CD14-positive monocyte (primary cell): ENCODE data around the gene CLDN24. TPM values are rescaled to one million over a fixed set of nuclear protein-coding genes. Genes with fewer than 3 reads are reported as not detected.
"Not testable (repeated sequence)": the region's sequence is repeated elsewhere in the genome, so short reads cannot be mapped to it uniquely, and the experiment has no call there.

Experiments
- DNase-seq, 3 donors: peaks; one replicate each; pipeline ENCODE4 v3.0.0-alpha.2; 2011 to 2022
- H2AFZ ChIP-seq: 2 replicates; pipeline ENCODE4 v1.6.0; 2012; ENCODE audit warnings: mild to moderate bottlenecking, low read depth, low read length, inconsistent platforms; ENCODE audit not compliant: insufficient read depth, poor library complexity, severe bottlenecking
- H3K27ac ChIP-seq, 2 donors: 1 replicate in 1 of 2; 2 replicates in 1 of 2; pipeline ENCODE4 v1.5.1; 2012 to 2013; ENCODE audit warnings: low read length in 2 of 2, control low read depth in 1 of 2, inconsistent platforms in 1 of 2, low read depth in 1 of 2, mild to moderate bottlenecking in 1 of 2
- H3K27me3 ChIP-seq, 2 donors: one replicate each; pipeline versions ENCODE4 v1.6.0 to v1.6.1; 2011 to 2013; ENCODE audit warnings: low read length in 2 of 2; ENCODE audit not compliant: control insufficient read depth in 2 of 2, insufficient read depth in 2 of 2
- H3K36me3 ChIP-seq, 2 donors: replicated peaks in 1 of 2; 1 replicate in 1 of 2; 2 replicates in 1 of 2; pipeline versions ENCODE4 v1.5.1 to v1.6.1; 2012 to 2013; ENCODE audit warnings: low read length in 2 of 2, control low read depth in 1 of 2, inconsistent platforms in 1 of 2, mild to moderate bottlenecking in 1 of 2; ENCODE audit not compliant: insufficient read depth in 2 of 2, control insufficient read depth in 1 of 2
- H3K4me1 ChIP-seq, 2 donors: 1 replicate in 1 of 2; 2 replicates in 1 of 2; pipeline versions ENCODE4 v1.5.1 to v1.6.1; 2012 to 2013; ENCODE audit warnings: low read length in 2 of 2, control low read depth in 1 of 2, inconsistent platforms in 1 of 2, mild to moderate bottlenecking in 1 of 2, moderate library complexity in 1 of 2; ENCODE audit not compliant: insufficient read depth in 2 of 2, control insufficient read depth in 1 of 2
- H3K4me2 ChIP-seq: replicated peaks from 2 replicates; pipeline ENCODE3; 2012; ENCODE audit warnings: low read length, moderate library complexity, mild to moderate bottlenecking; ENCODE audit not compliant: poor library complexity, severe bottlenecking; ENCODE audit errors: extremely low read depth
- H3K4me3 ChIP-seq, 3 experiments: fragments of 200-600 bp in 1 of 3; sonication (generic) in 1 of 3; replicated peaks in 1 of 3; 1 replicate in 2 of 3; 2 replicates in 1 of 3; pipeline ENCODE4 v1.5.1; 2011 to 2013; ENCODE audit warnings: low read length in 3 of 3, mild to moderate bottlenecking in 3 of 3, control low read depth in 2 of 3, low read depth in 2 of 3, inconsistent platforms in 1 of 3, moderate library complexity in 1 of 3
- H3K79me2 ChIP-seq: 2 replicates; pipeline ENCODE4 v1.6.0; 2012; ENCODE audit warnings: mild to moderate bottlenecking, control low read depth, inconsistent platforms, low read length, moderate library complexity; ENCODE audit not compliant: insufficient read depth
- H3K9ac ChIP-seq: 2 replicates; pipeline ENCODE4 v1.6.0; 2017; ENCODE audit warnings: low read length, mild to moderate bottlenecking; ENCODE audit not compliant: insufficient read depth, poor library complexity, severe bottlenecking
- H3K9me3 ChIP-seq, 2 donors: replicated peaks in 1 of 2; 1 replicate in 1 of 2; 2 replicates in 1 of 2; pipeline versions ENCODE4 v1.5.1 to v1.6.1; 2012 to 2013; ENCODE audit warnings: low read length in 2 of 2, control low read depth in 1 of 2; ENCODE audit not compliant: control insufficient read depth in 1 of 2, insufficient read depth in 1 of 2
- H4K20me1 ChIP-seq: 2 replicates; pipeline ENCODE4 v1.6.0; 2012; ENCODE audit warnings: mild to moderate bottlenecking, low read length, control low read depth, moderate library complexity; ENCODE audit not compliant: insufficient read depth
- H3K27ac Mint-ChIP-seq, 7 donors: one replicate each; pipeline ENCODE4 v1.8.0; 2020; ENCODE audit warnings: mild to moderate bottlenecking in 7 of 7, mixed read lengths in 7 of 7, moderate library complexity in 6 of 7, inconsistent platforms in 2 of 7
- H3K27me3 Mint-ChIP-seq, 3 donors: one replicate each; pipeline ENCODE4 v1.8.0; 2021 to 2022; ENCODE audit warnings: low read depth in 3 of 3, mild to moderate bottlenecking in 3 of 3, mixed read lengths in 3 of 3, moderate library complexity in 3 of 3, inconsistent platforms in 1 of 3
- H3K36me3 Mint-ChIP-seq, 2 donors: one replicate each; pipeline ENCODE4 v1.8.0; 2020; ENCODE audit warnings: mixed read lengths in 2 of 2, inconsistent platforms in 1 of 2, mild to moderate bottlenecking in 1 of 2
- H3K4me1 Mint-ChIP-seq: one replicate; pipeline ENCODE4 v1.8.0; 2020; ENCODE audit warnings: mild to moderate bottlenecking, mixed read lengths
- H3K4me3 Mint-ChIP-seq, 2 donors: one replicate each; pipeline ENCODE4 v1.8.0; 2020; ENCODE audit warnings: mild to moderate bottlenecking in 2 of 2, mixed read lengths in 2 of 2, moderate library complexity in 1 of 2
- H3K9me3 Mint-ChIP-seq, 7 donors: one replicate each; pipeline ENCODE4 v1.8.0; 2020 to 2022; ENCODE audit warnings: mixed read lengths in 7 of 7, mild to moderate bottlenecking in 6 of 7, moderate library complexity in 6 of 7, inconsistent platforms in 2 of 7
- WGBS: methylation state at CpG from one replicate; pipeline ENCODE4 v1.1.5; 2013; ENCODE audit warnings: missing lambda C conversion rate; ENCODE audit not compliant: insufficient coverage; 5-methylcytosine and 5-hydroxymethylcytosine counted together
- intact Hi-C, 2 donors: fragments of 100-400 bp; cut with micrococcal nuclease; formaldehyde crosslinking; loops; one replicate each; pipeline versions ENCODE4 v1.15.0 to v1.15.1; 2023
- polyA plus RNA-seq, 3 donors: library from polyadenylated mRNA; depleted of rRNA in 1 of 3; unstranded in 2 of 3; stranded (reverse) in 1 of 3; fragments of 300-500 nt in 2 of 3; fragments of >200 nt in 1 of 3; fragmentation: Illumina TruSeq in 2 of 3; gene quantifications; 1 replicate in 2 of 3; 2 replicates in 1 of 3; pipeline ENCODE4 v1.2.3, GENCODE V29; 2012 to 2021
- TF ChIP-seq, protein P1 (sequence below): fragments of 200-600 bp; IDR thresholded peaks from one replicate; pipeline ENCODE4 v1.8.0; 2022; ENCODE audit warnings: antibody characterized with exemption, mild to moderate bottlenecking

Gene CLDN24
- polyA plus RNA-seq, 3 donors = not detected

DNA sequence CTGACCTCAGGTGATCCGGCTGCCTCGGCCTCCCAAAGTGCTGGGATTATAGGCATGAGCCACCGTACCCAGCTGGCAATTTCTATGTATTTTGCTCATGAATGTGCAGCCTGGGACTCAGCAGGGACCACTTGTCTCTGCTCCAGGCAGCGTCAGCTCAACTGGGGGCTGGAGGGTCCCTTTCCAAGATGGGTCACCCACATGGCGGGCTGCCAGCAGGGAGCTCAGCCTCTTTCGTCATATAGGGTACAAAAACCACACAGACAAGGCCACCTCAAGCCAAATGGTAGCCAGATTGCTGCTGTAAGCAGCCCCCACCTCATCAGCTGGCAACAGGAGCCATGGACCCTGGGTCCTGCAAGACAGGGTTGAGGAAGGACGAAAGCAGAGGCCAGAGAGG, 2.4 kb upstream of the CLDN24 start:
- 96% methylated on average over 6 of the region's 7 CpGs for WGBS
- Histone ChIP-seq H3K4me2 (no peak overlapping the region), H3K36me3 (no peaks in the 10 kb centered on the region), H3K27ac (no peak overlapping the region), H3K4me1 (no peaks in the 10 kb centered on the region), H3K27me3 (no peaks in the 10 kb centered on the region), H3K9ac (no peak overlapping the region), H3K9me3 (no peaks in the 10 kb centered on the region), H4K20me1 (no peaks in the 10 kb centered on the region), H2AFZ (no peak overlapping the region), H3K79me2 (no peaks in the 10 kb centered on the region), H3K4me3 (no peak overlapping the region)
- TF ChIP-seq, protein P1, sequence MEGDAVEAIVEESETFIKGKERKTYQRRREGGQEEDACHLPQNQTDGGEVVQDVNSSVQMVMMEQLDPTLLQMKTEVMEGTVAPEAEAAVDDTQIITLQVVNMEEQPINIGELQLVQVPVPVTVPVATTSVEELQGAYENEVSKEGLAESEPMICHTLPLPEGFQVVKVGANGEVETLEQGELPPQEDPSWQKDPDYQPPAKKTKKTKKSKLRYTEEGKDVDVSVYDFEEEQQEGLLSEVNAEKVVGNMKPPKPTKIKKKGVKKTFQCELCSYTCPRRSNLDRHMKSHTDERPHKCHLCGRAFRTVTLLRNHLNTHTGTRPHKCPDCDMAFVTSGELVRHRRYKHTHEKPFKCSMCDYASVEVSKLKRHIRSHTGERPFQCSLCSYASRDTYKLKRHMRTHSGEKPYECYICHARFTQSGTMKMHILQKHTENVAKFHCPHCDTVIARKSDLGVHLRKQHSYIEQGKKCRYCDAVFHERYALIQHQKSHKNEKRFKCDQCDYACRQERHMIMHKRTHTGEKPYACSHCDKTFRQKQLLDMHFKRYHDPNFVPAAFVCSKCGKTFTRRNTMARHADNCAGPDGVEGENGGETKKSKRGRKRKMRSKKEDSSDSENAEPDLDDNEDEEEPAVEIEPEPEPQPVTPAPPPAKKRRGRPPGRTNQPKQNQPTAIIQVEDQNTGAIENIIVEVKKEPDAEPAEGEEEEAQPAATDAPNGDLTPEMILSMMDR = no peak
- H3K27me3 Mint-ChIP-seq = peaks cover 0 to 3% (median 2%) of the 10 kb centered on the region in 3 donors
- no peaks in the 10 kb centered on the region for H3K36me3 Mint-ChIP-seq
- H3K4me1 Mint-ChIP-seq = no peaks in the 10 kb centered on the region
- intact Hi-C loops = no loop called here
- DNase-seq = no peak
- H3K27ac Mint-ChIP-seq = no peak overlapping the region
- no peak overlapping the region for H3K4me3 Mint-ChIP-seq
- H3K9me3 Mint-ChIP-seq = peaks cover 0 to 4% (median 0%) of the 10 kb centered on the region in 7 donors

DNA sequence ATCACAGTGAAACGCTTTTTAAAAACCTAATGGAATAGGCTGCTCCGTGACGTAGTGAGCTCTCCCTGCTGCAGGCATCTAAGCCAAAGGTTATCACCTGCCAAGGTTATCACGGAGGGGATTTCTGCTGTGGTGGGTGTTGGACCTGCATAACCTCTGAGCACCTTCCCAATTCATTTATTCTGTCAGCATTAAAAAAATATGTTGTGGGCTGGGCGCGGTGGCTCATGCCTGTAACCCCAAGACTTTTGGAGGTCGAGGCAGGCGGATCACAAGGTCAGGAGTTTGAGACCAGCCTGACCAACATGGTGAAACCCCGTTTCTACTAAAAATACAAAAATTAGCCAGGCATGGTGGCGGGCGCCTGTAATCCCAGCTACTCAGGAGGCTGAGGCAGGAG, 1.8 kb upstream of the CLDN24 start:
- H3K36me3 Mint-ChIP-seq, H3K27ac Mint-ChIP-seq, H3K79me2 ChIP-seq, H3K4me1 ChIP-seq, H3K4me3 ChIP-seq, H3K4me1 Mint-ChIP-seq, H3K9ac ChIP-seq, H3K27me3 ChIP-seq, H2AFZ ChIP-seq, H3K9me3 ChIP-seq, DNase-seq, H3K4me3 Mint-ChIP-seq, H3K4me2 ChIP-seq, H3K27me3 Mint-ChIP-seq, H4K20me1 ChIP-seq, intact Hi-C loops, H3K36me3 ChIP-seq, H3K27ac ChIP-seq, H3K9me3 Mint-ChIP-seq: not testable (repeated sequence)
- 90% methylated on average over 2 of the region's 11 CpGs for WGBS
